GM12864 (cell line): ENCODE data around the gene ZNF445.

Experiments
- DNase-seq: peaks from one replicate; pipeline ENCODE4 v3.0.0-alpha.2; 2011; ENCODE audit warnings: low read depth
- H3K4me3 ChIP-seq: 2 replicates; pipeline ENCODE4 v1.5.1; 2011; ENCODE audit warnings: mild to moderate bottlenecking, low read depth, low read length, control low read depth
- TF ChIP-seq, protein P1 (sequence below): IDR thresholded peaks from 2 replicates; pipeline ENCODE4 v1.5.1; 2011; ENCODE audit warnings: low read depth, mild to moderate bottlenecking, moderate library complexity, low read length, control low read depth, inconsistent platforms; ENCODE audit errors: missing control alignments

ZNF445 gene

DNA sequence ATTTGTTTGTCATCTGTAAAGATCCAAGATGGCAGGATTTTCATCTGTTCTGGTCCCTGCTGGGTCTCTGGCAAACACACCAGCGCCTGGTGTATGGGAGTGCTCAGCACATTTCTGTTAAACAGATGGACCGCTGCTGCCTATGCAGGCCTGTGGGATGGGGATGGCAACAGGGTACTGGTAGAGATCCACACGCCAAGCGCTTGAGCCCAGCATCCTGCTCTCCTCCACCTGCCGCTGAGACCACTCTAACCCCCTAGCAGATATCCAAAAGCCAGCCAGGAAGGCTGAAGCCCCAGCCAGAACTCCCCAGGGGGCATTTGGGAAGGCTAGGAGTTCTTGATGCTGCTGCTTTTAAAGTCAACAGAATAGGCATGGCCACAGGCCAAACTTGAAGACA, 31.7 kb downstream of the ZNF445 start:
- no peak for DNase-seq
- no peak overlapping the region for H3K4me3 ChIP-seq
- TF ChIP-seq, protein P1, sequence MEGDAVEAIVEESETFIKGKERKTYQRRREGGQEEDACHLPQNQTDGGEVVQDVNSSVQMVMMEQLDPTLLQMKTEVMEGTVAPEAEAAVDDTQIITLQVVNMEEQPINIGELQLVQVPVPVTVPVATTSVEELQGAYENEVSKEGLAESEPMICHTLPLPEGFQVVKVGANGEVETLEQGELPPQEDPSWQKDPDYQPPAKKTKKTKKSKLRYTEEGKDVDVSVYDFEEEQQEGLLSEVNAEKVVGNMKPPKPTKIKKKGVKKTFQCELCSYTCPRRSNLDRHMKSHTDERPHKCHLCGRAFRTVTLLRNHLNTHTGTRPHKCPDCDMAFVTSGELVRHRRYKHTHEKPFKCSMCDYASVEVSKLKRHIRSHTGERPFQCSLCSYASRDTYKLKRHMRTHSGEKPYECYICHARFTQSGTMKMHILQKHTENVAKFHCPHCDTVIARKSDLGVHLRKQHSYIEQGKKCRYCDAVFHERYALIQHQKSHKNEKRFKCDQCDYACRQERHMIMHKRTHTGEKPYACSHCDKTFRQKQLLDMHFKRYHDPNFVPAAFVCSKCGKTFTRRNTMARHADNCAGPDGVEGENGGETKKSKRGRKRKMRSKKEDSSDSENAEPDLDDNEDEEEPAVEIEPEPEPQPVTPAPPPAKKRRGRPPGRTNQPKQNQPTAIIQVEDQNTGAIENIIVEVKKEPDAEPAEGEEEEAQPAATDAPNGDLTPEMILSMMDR: no peak

DNA sequence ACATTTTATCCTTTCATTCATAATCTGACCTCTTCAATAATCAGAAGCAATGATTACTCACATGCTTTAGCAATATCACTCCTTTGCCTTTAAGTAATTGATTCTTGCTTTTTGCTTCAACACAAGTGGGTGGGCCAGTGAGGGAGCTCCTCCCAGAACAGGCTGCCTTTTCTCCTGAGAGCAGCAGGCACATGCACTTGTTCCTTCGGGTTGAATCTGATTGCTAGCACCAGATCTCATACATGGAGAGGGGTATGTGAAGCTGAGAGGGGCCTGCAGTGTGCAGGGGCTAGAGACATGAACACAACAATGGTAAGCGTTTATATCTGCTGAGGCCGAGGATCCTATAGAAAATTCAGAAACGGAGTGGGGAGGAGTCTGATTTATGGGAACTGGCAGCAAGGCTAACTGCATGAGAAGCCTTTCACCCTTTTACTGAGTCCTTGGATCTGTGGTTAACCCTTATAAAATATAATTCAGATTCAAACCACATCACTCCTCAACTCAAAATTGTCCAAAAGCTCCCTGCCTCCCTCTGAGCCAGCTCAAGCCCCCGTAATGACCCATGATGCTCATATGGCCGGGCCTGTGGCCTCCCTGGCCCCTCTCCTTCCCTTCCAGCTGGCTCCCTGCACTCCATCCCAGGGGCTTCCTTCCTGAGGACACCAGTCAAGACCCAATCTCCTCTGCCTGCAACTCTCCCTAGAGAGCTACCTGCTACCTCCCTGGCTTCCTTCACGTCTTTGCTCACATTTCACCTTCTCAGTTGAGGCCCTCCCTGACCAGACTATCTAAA, 32.4 kb downstream of the ZNF445 start:
- TF ChIP-seq, protein P1: no peak
- DNase-seq: no peak
- H3K4me3 ChIP-seq: no peak overlapping the region

DNA sequence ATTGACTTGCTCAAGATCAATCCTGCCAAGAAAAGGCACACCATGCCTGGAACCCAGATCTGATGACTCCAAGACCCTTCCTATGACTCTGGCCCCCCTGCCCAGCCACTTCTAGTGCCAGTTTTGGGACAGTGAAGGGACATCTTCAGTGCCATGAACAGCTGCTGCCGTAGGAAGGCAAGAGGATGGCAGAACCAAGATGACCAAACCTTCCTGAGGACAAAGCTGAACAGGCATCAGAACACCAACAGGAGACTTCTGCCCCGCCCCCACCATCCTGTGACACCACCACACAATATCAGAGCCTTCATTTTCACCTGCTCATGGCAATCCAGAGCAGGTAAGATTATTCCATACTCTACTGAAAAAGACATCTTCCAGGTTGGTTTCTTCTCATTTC, 33.0 kb downstream of the ZNF445 start:
- no peak for DNase-seq
- TF ChIP-seq, protein P1: no peak
- no peak overlapping the region for H3K4me3 ChIP-seq

DNA sequence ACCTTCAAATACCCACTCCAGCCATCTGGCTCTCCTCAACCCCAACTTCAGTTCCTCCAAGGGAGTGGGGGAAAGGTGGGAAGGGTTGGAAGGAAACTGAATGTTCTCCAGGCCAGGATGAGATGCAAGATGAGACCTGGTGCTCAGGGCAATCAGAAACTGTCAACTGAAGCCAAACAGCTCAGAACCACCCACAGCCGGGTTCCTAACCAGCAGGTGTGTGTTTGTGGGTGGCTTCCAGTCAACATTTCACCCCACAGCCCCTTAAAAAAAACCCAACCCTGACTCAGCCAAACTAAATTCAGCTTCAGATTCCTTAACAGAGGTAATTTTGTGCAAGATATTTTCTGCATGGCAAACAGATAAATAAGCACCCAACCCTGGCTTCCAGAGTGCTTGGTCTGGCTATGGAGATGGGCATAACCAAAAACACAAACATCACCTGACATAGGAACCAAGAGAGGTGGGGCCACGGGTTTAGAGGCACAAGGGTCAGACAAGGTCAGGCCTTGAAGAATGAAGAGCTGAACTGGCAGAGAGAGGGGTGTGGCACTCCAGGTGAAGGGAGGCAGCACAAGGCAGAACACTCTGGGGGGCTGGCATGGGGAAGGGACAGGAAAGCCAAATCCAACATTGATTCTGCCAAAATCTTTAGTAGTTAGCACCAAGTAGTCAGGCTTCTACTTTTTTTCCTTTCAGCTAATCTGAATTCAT, 34.7 kb downstream of the ZNF445 start:
- TF ChIP-seq, protein P1: no peak
- no peak overlapping the region for H3K4me3 ChIP-seq
- DNase-seq: no peak

DNA sequence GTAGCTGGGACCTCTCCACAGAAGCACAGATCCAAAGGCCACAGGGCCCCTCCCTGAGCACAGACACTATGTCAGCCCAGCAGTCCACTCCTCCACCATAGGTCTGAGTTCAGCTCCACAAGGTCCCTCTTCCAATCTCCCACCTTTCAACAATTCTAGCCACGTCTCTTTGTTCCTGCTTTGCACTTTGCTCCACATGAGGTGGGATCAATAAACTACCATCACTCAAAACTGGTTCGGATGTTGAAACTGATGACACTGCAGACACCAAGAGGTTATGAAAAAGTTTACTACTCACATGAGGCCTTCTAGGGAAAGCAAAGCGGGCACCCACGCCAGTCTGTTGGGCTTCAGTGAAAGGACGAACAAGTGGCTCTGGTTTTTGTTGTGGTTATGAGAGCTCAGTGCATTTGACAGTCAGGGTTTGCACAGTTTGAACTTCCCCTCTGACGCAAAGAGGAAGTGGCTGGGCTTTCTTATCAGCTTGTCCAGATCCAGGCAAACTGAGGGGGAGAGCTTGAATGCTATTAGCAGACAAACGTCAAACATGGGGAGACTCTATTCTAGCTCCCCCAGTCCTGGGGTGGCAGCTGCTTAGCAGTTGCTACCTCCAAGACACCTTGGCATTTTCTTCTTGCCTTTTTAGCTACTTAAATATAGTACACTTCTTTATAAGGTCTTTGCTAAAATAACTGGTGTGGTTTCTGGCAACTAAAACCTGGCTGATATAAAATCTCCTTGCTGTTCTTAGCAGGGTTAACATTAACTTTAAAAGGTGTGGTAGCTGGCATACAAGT, 37.8 kb downstream of the ZNF445 start:
- DNase-seq: peak; percentile 84
- TF ChIP-seq, protein P1: no peak
- H3K4me3 ChIP-seq: no peak overlapping the region

DNA sequence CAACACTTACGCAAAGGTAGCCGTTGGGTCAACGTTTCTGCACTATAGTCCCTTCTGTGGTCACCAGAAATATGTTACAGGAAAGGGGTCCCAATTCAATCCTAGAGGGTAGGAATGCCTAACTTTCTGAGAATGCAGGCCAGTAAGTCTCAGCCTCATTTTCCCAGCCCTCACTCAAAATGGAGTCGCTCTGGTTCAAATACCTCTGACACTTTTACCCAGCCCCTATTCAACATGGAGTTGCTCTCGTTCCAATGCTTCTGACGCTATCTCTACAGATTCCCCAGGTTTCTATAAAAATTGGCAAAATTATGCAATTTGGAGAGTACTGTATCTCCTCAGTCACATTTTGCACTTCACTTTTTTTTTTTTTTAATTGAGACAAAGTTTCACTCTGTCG, 39.7 kb downstream of the ZNF445 start:
- TF ChIP-seq, protein P1: no peak
- no peak overlapping the region for H3K4me3 ChIP-seq
- no peak for DNase-seq
